SKM-1 treated with dmso at 0.1 percent for 144 hours (cell line): ENCODE measurements around the gene TAL2.

Experiments used
- DNase-seq: peaks from one replicate; lab custom pipeline; 2025; ENCODE audit not compliant: unreplicated experiment; lab: John Stamatoyannopoulos, UW

The TAL2 gene

GRCh38 chr9:105662184-105663104 is at the start of gene TAL2:
TAL2 (plus strand) TSS chr9:105662457; CDS start chr9:105662497, 40 bp downstream.
- DNase-seq = no peak

GRCh38 chr9:105621001-105621400 is 41.3 kb upstream of the TAL2 start:
- DNase-seq = no peak

GRCh38 chr9:105625088-105625487 is 37.2 kb upstream of the TAL2 start:
- no peak for DNase-seq

- no peak for DNase-seq
Measured at GRCh38 chr9:105632807-105633206, 29.4 kb upstream of the TAL2 start.

DNA sequence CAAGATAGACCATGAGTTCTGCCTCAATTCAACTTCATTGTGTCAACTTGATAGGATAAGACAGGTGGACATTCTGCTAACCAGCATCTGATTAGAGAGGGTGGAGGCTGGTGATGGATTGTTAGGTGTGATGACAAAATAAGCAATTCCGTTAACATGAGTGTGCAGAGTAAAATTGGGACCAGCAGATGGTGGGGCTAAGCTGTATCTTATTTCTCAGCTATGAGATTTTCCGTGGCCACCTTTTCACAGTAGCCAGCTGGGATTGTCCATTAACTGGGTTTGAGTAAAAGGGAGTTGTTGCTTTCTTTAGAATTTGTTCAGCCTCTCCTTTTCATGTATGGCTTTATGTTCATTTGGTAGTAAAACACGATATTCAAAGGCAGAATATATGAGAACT is 28.8 kb upstream of the TAL2 start:
- DNase-seq = no peak

- DNase-seq = no peak
Measured at GRCh38 chr9:105636331-105636730, 25.9 kb upstream of the TAL2 start.

- no peak for DNase-seq
Measured at GRCh38 chr9:105637787-105638395, 24.4 kb upstream of the TAL2 start.

- no peak for DNase-seq
Measured at GRCh38 chr9:105639936-105640335, 22.3 kb upstream of the TAL2 start.

- no peak for DNase-seq
Measured at GRCh38 chr9:105643795-105644194, 18.5 kb upstream of the TAL2 start.

- no peak for DNase-seq
Measured at GRCh38 chr9:105646879-105647594, 15.2 kb upstream of the TAL2 start.

DNA sequence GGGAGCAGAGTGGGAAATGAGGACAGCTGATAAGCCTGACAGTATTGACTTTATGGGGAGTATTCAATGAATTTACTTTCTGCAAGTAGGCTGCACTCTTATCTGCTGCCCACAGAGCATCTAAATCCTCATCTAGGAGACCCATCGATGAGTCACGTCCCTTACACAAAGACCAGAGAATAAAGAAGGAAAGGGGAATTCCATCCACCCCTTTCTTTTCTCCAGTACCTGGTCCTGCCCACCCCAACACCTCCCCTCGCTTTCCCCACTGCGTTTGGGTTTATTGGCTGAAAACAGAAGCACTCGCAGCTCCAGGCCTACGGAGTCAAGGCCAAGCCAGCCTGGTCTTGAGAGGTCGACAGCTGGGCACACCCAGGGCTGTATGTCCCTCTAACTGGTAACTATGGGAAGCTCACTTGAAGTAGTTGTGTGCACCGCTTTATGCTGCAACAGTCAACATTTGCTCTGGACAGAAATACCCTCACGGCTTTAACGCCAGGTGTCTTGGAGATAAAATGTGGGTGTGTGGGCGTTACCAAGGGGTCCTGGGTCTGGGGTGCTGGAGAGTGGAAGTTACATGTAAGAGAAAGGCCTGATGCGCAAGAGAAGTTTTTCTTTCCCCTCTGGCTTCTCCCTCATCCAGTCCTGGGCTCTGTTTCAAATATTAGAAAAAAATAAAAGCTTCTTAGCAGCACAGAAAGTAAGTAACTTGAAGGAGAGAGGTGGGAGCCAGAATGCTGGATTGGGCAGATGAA is 14.5 kb upstream of the TAL2 start:
- no peak for DNase-seq

- DNase-seq = no peak
Measured at GRCh38 chr9:105651806-105652205, 10.5 kb upstream of the TAL2 start.

GRCh38 chr9:105656131-105656921 is 5.9 kb upstream of the TAL2 start:
- DNase-seq = no peak

DNA sequence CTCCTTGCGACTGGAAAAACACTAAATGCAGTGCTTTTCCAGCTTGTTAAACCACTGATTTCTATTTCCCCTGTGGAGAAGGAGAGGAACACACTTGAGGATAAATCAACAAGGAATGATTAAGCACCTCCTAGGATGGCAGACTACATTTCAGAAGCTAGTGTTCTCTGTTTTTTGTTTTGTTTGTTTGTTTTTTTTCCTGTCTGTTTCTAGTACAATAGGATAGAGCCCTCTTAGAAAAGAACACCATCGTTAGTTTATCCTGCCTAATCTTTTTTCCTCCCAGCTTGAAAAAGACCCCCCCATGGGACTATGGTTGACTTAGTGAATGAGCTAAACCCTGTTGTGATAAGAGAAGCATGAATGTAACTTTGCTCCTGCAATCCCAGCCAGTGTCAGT is 3.9 kb upstream of the TAL2 start:
- DNase-seq = no peak

GRCh38 chr9:105661011-105661410 is 1.2 kb upstream of the TAL2 start:
- no peak for DNase-seq

DNA sequence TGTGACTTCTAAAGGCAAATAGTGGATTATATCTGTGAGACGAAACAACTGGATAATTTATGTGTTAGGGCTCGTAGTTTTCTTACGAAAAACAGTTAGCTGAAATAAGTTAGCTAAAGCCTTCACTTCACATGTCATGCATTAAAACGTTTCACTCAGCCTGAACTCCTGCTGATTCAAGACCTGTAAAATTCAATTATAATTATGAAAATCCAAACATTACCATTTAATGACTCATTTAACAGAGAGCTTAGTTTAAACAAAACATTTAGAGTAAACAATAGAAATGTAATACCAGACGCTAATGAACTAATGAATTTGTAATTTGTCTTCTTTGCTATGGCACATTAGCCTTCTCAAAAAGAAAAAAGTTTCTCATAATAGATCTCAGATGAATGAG is 1.7 kb downstream of the TAL2 start:
- DNase-seq = no peak

GRCh38 chr9:105667867-105668266 is 5.6 kb downstream of the TAL2 start:
- DNase-seq = no peak

DNA sequence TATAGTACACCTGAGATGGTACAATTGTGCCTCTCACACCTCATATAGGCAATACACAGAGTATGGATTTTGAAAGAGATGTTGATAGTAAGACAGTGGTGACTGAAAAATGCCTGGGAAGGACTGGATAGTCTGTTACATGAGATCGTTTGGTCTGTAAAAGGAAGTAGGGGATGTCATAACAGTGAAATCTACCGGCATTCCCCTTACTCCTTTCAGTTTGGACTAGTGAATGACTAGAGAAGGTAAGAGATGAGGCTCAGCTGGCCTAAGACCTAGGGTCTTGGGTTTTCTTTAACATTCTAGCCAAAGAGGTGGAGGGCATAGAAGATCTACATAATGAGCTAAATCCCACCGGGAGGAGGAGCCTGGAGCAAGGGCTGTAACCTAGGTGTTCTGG is 8.1 kb downstream of the TAL2 start:
- DNase-seq = no peak

GRCh38 chr9:105670775-105671174 is 8.5 kb downstream of the TAL2 start:
- DNase-seq = no peak

- peak; percentile 66 for DNase-seq
Measured at GRCh38 chr9:105672711-105673234, 10.5 kb downstream of the TAL2 start.
